Hematopoietic multipotent progenitor cell treated with erythropoietin and hydrocortisone succinate and interleukin-3 and kit ligand, for 6 days (in vitro differentiated cells): ENCODE measurements around the gene OR2A42.
"Not testable (repeated sequence)": the region's sequence is repeated elsewhere in the genome, so short reads cannot be mapped to it uniquely, and the experiment has no call there.

Experiments
- DNase-seq: peaks from one replicate; pipeline ENCODE4 v3.0.0-alpha.2; 2015

OR2A42 gene, protein sequence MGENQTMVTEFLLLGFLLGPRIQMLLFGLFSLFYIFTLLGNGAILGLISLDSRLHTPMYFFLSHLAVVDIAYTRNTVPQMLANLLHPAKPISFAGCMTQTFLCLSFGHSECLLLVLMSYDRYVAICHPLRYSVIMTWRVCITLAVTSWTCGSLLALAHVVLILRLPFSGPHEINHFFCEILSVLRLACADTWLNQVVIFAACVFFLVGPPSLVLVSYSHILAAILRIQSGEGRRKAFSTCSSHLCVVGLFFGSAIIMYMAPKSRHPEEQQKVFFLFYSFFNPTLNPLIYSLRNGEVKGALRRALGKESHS

DNA sequence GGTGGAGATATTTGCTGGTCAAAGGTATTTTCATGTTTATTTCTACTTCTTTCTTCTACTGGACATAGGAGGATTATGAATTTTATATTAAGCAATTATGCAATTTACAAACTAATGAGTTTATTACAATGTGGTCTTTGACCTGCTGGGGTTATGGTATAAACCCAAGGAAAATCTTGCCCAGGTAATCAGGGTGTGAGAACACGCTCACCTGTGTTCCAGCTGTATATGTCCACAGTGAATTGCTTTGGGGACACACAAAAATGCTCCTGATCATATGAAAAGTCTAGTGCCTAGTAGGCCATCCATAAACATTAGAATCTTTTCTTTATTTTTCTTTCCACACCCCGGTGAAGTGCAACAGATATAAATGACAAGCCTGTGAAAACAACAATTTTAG lies at the start of gene OR2A42:
Gene OR2A42, minus strand, starts transcription at position 241 of the 400 bp plus-strand sequence. CDS start 6,762 bp downstream, outside the sequence.
- DNase-seq = not testable (repeated sequence)

DNA sequence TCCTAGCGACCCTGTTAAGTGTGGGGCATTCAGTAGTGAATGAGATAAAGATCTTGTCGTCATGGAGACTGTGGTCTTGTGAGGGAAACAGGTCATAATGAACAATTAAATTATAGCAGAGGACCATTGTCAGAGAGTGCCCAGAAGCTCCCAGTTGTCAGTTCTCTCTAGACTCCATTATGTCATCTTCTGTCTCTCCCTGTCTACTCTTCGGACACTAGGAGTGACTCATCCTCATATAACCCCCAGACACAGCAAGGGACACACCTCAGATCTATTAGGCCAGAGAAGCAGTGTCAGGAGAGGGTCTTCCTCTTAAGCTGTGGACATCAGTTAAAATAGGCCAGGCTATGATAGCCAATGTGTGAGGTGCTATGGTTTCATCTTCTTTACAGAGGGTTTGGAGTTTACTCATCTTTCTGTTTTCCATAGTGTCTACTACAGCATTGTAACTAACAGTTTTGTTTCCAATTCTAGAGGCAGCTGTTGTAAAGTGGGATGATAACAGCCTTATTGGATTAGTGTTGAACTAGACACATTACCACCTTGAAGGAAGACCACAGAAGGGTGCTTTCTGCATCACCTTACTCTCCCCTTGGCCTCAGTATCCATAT lies 47.9 kb upstream of the OR2A42 start:
- DNase-seq = not testable (repeated sequence)

DNA sequence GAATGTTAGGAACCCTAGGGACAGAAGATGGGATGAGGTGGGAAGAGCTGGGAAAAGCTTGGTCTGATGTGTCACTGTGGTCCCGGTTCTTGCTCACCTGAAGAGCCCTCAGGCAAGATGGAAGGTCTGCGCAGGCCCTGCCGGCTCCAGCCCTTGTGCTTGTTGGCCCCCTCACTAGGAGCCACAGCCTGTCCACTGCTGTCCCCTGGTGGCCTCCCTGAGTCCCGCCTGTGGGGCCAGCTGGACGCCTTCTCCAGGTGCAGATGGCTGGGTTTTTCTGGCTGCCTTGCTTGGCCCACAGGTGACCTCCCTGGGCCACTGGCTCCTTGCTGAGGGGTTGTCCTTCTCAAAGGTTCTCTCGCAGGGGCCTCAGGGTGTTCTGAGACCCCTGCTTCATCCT lies 44.3 kb upstream of the OR2A42 start:
- not testable (repeated sequence) for DNase-seq

DNA sequence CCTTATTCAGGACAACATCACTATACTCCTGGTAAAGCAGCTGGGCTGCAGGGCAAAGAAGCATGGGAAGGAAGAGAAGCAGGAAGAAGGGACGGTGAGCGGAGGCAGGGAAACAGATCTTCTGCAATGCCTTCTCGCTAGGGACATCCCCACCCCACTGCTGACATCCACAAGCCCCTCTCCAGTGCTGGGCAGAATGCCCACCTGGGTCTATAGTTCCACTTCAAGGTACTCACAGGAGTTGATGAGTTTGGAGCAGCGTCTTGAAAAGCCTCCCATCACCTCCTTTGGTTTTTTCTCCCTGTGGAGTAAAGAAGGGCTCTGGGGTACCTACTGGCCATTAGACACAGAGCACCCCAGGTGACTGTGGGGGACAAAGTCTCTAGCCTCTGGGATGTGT lies 43.1 kb upstream of the OR2A42 start:
- DNase-seq = not testable (repeated sequence)

DNA sequence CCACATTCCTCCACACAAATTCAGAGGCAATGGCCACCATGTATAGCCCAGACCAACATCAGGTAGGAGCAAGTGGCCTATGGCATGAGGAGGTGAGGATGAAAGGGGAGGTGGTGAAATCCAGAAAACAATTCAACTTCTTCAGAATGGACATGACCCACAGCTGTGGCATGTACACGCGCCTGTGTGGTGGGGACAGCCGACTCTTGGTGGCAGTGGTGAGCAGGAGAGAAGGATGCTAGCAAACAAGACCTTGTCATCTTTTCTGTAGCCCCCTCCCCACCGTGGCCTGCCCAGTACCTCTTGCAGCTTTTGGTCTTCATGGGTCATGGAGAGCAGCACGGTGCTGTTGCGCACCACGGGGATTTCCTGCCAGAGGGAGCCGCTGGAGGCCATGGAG lies 42.6 kb upstream of the OR2A42 start:
- not testable (repeated sequence) for DNase-seq

DNA sequence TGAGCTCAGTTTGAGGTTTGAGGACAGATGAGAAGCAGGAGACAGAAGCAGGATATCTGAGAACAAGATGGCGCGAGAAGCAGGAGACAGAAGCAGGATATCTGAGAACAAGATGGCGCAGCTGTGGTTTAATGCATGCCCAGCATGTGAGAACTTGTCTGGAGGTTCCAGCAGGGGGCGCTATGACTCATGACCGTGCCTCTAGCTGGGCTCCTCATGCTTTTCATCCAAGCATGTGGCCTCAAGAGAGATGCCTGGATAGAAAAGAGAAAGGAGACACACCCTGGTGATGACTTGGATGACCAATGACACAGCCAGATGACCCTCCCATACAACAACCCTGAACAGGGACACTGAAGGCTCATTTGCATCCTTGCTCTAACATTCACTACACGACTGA lies 40.6 kb upstream of the OR2A42 start:
- DNase-seq = not testable (repeated sequence)

DNA sequence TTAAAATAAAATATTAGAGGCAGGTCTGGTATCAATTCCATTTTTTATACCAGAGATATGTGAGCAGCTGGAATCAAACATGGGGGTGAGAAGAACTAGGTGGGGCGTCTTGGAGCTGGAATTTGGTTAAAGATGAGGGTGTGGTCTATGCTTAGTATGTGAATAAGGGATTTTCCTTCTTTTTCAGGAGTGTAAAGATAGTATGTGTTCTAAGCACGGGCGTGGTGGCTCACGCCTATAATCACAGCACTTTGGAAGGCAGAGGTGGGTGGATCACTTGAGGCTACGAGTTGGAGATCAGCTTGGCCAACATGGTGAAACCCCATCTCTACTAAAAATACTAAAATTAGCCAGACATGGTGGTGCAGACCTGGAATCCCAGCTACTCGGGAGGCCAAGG lies 35.9 kb upstream of the OR2A42 start:
- DNase-seq = not testable (repeated sequence)

DNA sequence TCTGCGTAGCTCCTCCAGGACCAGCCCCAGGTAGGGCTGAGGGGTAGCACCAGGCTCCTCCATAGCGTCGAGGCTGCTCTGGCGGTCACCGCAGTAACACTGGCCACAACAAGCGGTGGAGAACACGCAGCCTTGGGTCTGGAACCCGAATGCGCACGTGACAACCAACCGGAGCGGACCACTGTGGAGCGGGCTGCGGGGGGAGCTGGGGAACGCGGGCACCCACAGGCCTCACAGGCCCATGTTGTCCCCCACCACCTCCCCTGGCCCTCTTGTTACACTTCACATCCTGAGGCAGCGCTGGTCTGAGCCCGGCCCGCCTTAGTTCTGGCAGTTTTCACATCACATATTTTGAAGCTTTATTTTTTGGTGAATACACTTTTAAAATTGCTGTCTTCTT lies 29.8 kb upstream of the OR2A42 start, which contains the start of gene CTAGE8:
Gene CTAGE8, minus strand, starts transcription at position 101 of the 400 bp plus-strand sequence. Its CDS starts 38 bp downstream, at position 63.
- not testable (repeated sequence) for DNase-seq

DNA sequence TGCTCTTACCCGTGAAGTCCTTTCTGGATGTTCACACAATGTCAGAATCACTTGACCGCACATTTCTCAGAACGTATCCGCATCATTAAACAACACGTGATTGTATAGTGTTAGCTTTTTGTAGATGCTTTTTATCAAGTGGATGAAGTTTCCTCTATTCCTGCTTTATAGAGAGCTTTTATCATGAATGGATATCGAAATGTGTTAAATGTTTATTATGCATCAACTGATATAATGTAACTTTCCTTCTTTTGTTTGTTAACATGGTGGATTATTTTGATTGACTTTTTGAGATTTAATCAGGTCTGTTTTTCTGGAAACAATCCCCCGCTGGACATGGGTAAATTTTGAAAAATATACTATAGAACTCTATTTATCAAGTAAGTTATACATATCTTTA lies 25.3 kb upstream of the OR2A42 start, which contains the start of gene OR2A7:
Gene OR2A7, minus strand, starts transcription at position 101 of the 400 bp plus-strand sequence. CDS start 5,164 bp downstream, outside the sequence.
- not testable (repeated sequence) for DNase-seq

DNA sequence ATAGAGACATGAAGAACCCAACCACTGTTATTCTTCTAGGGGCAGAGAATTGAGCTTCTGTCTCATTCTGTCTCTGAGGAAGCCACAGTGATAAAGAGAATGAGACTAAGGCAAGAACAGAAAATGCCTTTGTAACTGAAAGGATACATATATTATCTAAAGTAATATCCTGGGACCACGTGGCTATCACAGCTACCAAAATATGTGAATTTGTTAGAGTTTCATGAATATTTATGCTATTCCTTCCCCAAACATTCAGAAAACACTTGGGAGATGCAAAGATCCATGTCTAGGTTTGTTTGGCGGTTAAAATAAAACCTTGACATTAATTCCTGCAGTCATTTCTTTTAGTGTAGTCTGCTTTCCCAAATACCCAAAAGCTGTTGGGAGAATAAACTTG lies 22.7 kb upstream of the OR2A42 start:
- not testable (repeated sequence) for DNase-seq

DNA sequence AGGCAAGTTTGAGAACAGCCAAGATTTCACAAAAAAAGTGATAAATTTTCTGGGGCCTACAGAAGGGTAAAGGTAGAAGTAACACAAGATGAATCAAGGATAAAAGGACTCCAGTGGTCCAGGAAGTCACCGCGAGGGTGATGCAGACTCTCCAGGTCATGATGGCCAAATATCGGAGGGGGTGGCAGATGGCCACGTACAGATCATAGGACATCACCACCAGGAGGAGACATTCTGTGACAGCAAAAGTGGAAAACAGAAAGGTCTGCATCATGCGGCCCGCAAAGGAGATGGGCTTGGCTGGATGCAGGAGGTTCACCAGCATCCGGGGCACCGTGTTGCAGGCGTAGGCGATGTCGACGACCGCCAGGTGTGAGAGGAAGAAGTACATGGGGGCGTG lies 19.7 kb upstream of the OR2A42 start:
- not testable (repeated sequence) for DNase-seq

DNA sequence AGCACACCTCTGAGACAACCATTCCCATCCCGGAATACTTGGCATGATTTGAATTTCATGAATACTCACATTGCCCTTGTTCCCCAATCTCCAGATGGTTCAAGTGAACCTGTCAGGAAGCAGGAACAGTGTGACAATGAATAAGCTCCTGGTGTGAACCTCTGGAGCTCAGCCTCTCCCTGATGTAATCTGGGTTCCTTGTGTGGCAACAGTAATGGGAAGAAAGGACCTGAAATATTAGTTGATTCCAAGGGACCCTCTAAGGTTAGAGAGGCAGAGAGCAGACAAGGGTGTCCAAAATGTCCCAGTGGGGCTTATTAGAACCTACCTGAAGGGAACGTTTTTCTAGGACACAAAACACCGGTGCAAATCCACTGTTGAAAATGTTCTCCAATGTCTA lies 16.7 kb upstream of the OR2A42 start:
- DNase-seq = peak; percentile 9

DNA sequence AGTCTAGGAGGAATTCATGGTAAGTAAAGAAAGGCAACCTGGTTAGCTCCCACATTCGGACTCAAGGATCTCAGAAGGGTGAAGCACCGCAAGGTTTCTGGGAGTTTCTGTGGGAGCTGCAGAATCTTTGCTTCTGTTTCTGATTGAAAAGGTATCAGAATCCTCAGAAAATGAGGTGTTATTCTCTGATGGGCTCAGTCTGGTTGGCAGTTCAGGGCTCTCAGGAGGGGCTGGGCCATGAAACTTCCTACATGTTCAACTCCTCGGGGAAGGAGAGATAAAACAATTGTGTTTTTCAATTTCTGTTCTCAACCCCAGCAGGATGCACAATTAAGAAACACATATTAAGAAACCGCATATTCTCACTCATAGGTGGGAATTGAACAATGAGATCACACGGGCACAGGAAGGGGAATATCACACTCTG lies 16.1 kb upstream of the OR2A42 start:
- DNase-seq = peak; percentile 0

DNA sequence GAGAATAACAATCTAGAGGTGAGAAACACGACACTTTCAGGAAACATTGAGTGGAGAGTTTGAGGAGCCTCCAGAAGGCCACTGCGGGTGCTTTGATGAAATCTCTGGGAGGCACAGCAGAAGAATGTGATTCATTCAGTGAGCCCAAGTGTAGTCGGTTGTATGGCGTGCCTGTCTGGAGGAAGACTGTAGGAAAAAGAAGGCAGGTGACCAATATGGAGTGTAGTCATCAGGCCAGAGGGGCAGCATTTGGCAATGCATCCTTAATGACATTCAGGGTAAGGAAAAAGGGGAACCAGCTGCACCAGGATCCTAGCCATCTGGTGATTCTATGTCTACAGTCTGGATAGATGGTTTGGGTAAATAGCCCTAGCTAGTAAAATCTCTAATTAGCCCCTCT lies 12.9 kb upstream of the OR2A42 start:
- not testable (repeated sequence) for DNase-seq

DNA sequence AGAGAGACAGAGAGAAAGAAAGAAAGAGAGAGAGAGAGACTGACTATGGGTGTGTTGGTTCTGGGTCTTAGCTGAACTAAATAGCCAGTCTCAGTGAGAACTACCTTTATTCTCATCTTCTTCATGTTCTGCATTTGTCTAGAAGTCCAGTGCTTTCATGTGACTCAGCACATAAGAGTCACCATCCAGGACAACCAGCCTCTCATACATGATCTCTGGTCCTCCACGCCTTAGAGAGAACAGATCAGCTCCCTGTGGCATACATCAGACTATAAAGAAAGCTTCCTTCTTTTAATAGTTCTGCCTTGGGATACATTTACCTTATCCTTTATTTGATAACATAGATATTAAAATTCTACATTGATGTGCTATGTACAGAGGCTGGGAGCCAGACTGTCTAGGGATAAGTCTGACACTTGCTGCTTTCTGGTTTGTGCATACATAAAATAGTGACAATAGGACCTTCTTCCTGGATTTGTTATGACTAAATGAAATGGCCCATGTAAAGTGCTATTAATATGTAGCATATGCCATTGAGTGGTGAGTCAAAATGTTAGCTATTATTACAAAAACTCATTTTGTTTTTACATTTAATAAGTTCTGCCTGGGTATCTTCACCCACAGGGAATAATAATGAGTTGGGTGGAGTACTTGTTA lies 8.4 kb upstream of the OR2A42 start:
- not testable (repeated sequence) for DNase-seq

DNA sequence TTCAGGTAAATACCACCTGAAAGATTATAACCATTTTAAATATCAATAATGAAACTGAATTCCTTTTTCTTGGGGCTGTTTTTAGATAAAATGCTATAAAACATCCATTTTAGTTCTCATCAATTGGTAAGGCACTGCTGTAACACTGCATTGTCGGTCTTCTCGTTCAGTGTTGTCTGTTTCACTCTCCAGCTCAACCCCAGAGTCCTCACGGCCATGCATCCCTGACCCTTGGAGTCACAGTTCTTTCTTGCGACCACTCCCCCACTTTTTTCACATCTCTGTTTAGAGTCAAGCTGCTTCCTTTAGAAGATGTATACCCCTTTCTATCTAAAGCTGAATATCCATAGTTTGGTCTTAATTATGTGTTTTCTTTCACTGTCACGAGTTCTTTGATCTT lies 7.6 kb upstream of the OR2A42 start:
- not testable (repeated sequence) for DNase-seq

DNA sequence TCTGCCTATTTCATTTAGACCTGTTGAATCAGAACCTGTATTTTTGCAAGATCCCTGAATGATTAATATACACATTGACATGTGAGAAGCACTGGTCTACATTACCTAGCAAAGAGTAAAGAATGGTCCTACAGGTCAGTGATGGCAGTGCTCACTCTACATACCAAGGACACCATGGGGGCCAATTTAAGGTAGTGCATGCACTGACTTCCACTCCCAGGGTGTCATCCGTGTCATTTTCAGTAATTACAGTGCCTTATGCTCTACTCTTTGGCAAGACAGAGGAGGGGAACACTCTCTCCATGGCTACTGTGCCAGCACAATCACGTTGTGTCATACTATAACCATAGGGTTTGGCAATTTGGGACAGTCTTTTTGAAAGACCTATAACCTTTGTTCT lies 6.0 kb upstream of the OR2A42 start:
- not testable (repeated sequence) for DNase-seq

DNA sequence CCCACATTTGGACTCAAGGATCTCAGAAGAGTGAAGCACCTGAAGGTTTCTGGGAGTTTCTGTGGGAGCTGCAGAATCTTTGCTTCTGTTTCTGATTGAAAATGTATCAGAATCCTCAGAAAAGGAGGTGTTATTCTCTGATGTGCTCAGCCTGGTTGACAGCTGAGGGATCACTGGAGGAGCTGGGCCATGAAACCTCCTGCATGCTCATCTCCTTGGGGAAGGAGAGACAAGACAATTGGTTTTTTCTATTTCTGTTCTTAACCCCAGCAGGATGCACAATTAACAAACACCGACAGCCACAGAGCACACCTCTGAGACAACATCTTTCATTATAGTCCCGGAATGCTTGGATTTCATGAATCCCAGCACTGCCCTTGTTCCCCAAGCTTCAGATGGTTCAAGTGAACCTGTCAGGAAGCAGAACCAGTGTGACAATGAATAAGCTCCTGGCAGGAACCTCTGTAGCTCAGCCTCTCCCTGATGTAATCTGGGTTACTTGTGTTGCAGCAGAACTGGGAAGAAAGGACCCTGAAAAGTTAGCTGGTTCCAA lies 799 bp downstream of the OR2A42 start:
- DNase-seq = not testable (repeated sequence)

DNA sequence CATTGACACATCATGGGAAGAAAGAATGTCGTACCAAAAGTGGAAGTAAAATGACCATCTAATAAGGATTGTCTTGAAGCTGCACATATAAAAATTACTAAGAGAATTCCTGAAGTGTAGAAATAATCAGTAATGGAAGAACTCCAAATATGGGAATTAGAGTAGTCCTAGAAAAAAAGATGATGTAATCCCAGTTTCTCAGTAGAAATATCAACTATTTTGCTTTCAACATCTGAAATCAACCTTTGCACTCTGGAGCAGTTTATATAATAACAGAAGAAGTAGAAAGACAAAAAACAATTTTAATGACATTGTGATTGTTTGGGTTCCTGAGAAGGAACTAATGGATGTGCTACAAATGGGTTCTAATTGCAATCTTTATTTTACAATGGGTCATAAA lies 6.4 kb downstream of the OR2A42 start:
- not testable (repeated sequence) for DNase-seq

DNA sequence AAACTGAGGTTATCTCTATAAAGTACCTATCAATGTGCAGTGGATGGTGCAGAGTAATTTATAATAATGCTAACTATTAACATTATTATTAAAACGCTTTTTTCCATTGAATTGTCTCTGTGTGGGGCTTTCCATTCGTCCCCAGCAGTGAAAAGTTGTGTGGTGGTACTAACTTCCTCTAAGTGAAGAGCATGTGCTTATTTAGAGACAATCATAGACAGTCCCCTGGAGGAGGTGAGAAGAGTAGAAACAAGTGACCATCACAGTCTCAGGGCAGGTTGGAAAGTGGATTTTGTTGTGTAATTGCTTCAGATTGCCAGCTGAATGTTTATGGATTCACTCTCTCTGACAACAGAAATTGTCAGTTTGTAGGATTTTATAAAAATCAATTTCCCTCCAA lies 8.4 kb downstream of the OR2A42 start:
- not testable (repeated sequence) for DNase-seq

DNA sequence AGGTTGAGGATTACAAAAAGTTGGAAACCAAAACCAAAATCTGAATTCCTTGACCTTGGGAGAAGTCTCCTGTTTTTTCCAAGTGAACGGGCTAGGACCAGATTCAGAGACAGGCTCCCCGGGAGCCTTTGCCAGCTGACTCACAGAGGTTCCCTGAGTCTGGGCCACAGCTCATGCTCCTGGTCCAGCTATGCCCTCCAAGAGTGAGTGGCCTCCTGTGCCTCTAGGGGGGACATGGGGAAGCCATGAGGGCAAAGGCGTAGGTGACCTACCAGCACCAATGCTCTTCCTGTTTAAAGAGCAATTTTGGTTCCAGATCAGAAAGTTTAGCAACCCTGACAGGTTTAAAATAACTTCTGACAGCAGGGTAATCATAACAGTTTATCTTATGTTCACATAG lies 10.6 kb downstream of the OR2A42 start:
- DNase-seq = not testable (repeated sequence)

DNA sequence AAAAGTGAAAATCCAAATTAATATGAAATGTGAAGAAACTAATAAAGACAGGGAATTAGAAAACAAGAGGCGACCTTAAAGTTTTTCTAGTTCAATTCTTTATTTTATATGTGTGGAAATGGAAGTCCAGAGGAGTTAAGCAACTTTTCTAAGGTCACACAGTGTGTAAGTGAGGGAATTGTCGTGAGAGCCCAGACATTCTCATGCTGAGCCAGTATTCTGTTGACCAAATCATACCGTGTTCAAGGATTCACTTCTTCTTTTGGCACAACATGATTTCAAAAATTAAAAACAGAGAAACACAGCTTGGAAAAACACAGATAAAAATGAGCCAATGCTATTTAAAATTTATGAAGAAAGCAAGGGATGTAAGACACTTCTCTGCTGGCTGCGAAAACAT lies 12.5 kb downstream of the OR2A42 start:
- not testable (repeated sequence) for DNase-seq

DNA sequence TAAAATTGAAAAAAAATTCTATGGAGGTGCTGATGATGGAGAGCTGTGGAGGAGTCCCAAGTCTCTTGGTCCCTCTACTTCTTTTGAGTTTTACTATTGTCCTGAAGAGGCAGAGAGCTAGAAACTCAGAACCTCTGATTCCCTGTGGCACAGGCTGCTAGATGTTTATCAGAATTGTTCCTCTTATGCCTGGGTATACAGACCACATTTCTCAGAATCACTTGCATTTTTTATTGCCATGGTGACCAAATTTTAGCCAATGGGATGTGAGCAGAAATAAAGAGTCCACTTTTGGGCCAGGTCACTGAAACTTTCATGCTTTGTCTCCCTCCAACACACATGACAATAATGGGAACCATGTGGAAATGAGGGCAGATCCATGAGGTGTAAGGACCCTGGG lies 15.7 kb downstream of the OR2A42 start:
- DNase-seq = not testable (repeated sequence)
